Measurements from ENCODE around the gene RAPH1.

RAPH1 gene

GRCh38 chr2:203471323-203471722 lies 63.8 kb downstream of the RAPH1 start:
- DNase-seq (ENCODE audit: low read depth, low spot score): no peak
- ChIA-PET CTCF (interaction anchor here (0.6 to 2.3 kb wide), 3 partner anchors 17 to 316 kb away, joined by 3 to 20 read pairs (median 4); no protein-coding TSS in a partner anchor), POLR2A (no interaction called here)
- no peak for TF ChIP-seq CTCF (IDR thresholded peaks at IDR 0.05; ENCODE audit: insufficient read depth, low read length, missing control alignments)
- no peak overlapping the region for H3K4me3 ChIP-seq (ENCODE audit: low read depth, low read length)

GRCh38 chr2:203470371-203470770 lies 64.7 kb downstream of the RAPH1 start:
- H3K4me3 ChIP-seq (ENCODE audit: low read depth, low read length): no peak overlapping the region
- no peak for DNase-seq (ENCODE audit: low read depth, low spot score)
- CTCF ChIA-PET: interaction anchor here (1.1 to 2.3 kb wide), 2 partner anchors 16 to 181 kb away, joined by 4 to 20 read pairs; no protein-coding TSS in a partner anchor
- no peak for TF ChIP-seq CTCF (IDR thresholded peaks at IDR 0.05; ENCODE audit: insufficient read depth, low read length, missing control alignments)
- POLR2A ChIA-PET: no interaction called here

- H3K4me3 ChIP-seq (ENCODE audit: low read depth, low read length): no peak overlapping the region
- DNase-seq (ENCODE audit: low read depth, low spot score): no peak
- CTCF ChIA-PET: interaction anchor here (0.8 to 2.5 kb wide), 3 partner anchors 15 to 314 kb away, joined by 3 to 20 read pairs (median 5); no protein-coding TSS in a partner anchor
- no peak for TF ChIP-seq CTCF (IDR thresholded peaks at IDR 0.05; ENCODE audit: insufficient read depth, low read length, missing control alignments)
- POLR2A ChIA-PET: interaction anchor here (0.7 kb wide), 1 partner anchor 260 kb away, joined by 4 read pairs; no protein-coding TSS in a partner anchor
Measured at GRCh38 chr2:203469546-203469945, 65.6 kb downstream of the RAPH1 start.

- POLR2A ChIA-PET: interaction anchor here (0.7 kb wide), 1 partner anchor 335 kb away, joined by 3 read pairs; no protein-coding TSS in a partner anchor
Measured at GRCh38 chr2:203463266-203463678, 71.8 kb downstream of the RAPH1 start.

GRCh38 chr2:203462308-203462707 lies 72.8 kb downstream of the RAPH1 start:
- CTCF ChIA-PET: interaction anchor here (1.6 to 6.7 kb wide), 2 partner anchors 9 to 353 kb away, joined by 10 to 50 read pairs; no protein-coding TSS in a partner anchor
- no peak for DNase-seq (ENCODE audit: low read depth, low spot score)
- TF ChIP-seq CTCF (IDR thresholded peaks at IDR 0.05; ENCODE audit: insufficient read depth, low read length, missing control alignments): no peak
- no peak overlapping the region for H3K4me3 ChIP-seq (ENCODE audit: low read depth, low read length)
- POLR2A ChIA-PET: interaction anchor here (0.7 kb wide), 1 partner anchor 336 kb away, joined by 3 read pairs; no protein-coding TSS in a partner anchor

More at GRCh38 chr2:203463266-203463678, 71.8 kb downstream of the RAPH1 start:
- CTCF ChIA-PET: interaction anchor here (0.8 to 6.7 kb wide), 3 partner anchors 10 to 352 kb away, joined by 3 to 50 read pairs (median 10); no protein-coding TSS in a partner anchor
- TF ChIP-seq CTCF (IDR thresholded peaks at IDR 0.05; ENCODE audit: insufficient read depth, low read length, missing control alignments): no peak
- no peak for DNase-seq (ENCODE audit: low read depth, low spot score)
- no peak overlapping the region; the same call in 1 of the 2 replicates for H3K4me3 ChIP-seq (ENCODE audit: low read depth, low read length)

GRCh38 chr2:203461746-203462145 lies 73.4 kb downstream of the RAPH1 start:
- no peak overlapping the region for H3K4me3 ChIP-seq (ENCODE audit: low read depth, low read length)
- CTCF ChIA-PET: interaction anchor here (6.7 kb wide), 1 partner anchor 8 kb away, joined by 50 read pairs; no protein-coding TSS in a partner anchor
- no peak for DNase-seq (ENCODE audit: low read depth, low spot score)
- TF ChIP-seq CTCF (IDR thresholded peaks at IDR 0.05; ENCODE audit: insufficient read depth, low read length, missing control alignments): no peak
- POLR2A ChIA-PET: no interaction called here
